Left cardiac atrium (tissue), 4 donors: ENCODE data around the gene OSBPL1A. TPM values are rescaled to one million over a fixed set of nuclear protein-coding genes. Genes with fewer than 3 reads are reported as not detected.

Experiments used
- ATAC-seq, 2 donors: fragments of 200-7000 bp; cut with Tn5 transposase; one replicate each; pipeline ENCODE4 v1.9.1; 2020; ENCODE audit warnings: mild to moderate bottlenecking in 2 of 2, moderate library complexity in 2 of 2
- DNase-seq: peaks from one replicate; pipeline ENCODE4 v3.0.0-alpha.2; 2020
- intact Hi-C, 2 donors: fragments of 100-400 bp; cut with DNase I; formaldehyde crosslinking; loops; one replicate each; pipeline versions ENCODE4 v1.14.1 to v1.15.1; 2022 to 2023
- microRNA-seq, 2 donors: library from miRNA; unstranded; fragments of <30 nt; microRNA quantifications; one replicate each; pipeline ENCODE4 v1.2.0, GENCODE V29; 2020
- total RNA-seq, 2 donors: library from RNA; stranded (reverse); fragmentation: NEBNext Ultra II Directional; extraction: Animal tissue kit (Norgen Biotek cat#: 25700); gene quantifications; one replicate each; pipeline ENCODE4 v1.2.1, GENCODE V29; 2021
- donor health status: DM: no; HTN: yes; CAD: no.
- donor health status: DM: no; HTN: yes; CAD: no; lungs with severe emphysema.
- donor health status: DM: yes; HTN: yes; CAD: no.
- donor health status: Dilated cardiomyopathy.

Gene OSBPL1A
- total RNA-seq, 2 donors from 2014 or later, result 68.8 to 74.4 TPM

DNA sequence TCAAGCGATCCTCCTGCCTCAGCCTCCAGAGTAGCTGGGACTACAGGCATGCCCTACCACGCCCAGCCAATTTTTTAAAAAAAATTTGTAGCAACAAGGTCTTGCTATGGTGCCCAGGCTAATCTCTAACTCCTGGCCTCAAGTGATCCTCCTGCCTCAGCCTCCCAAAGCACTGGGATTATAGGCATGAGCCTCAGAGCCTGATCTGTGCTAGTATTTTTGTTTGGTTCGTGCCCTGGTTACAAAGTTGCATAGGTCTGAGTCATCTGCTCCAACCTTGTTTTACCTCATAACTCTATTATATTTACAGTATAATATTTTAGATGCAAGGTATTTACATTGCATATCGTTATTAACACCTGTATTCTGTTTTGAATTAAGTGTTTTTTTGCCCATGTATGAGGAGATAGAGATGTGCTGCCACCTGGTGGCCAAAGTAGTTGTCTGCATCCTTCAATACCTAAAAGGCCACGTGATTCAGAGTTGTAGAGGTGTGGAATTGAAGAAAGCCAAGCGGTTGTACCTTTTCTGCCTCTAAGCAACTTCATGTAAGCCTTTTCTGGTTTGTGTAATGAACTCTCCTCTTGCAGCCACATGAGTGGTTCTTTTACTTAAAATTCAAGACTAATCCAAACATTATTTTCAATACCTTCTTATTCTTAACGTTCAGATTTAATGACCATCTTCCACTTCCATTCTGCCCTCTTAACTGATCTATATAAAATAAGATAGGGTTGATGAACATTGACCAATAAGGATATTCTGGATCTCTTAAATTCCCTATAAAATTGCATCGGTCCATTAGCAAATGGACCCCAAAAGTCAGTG lies 278.7 kb downstream of the OSBPL1A start:
- intact Hi-C loops, result loop anchor here (10.0 kb wide), 6 partner anchors 104 to 494 kb away; partner anchors contain the start of gene TTC39C (in 1 of the 2)
- peak; percentile 70 to 75 for ATAC-seq
- DNase-seq, result peak; percentile 71

DNA sequence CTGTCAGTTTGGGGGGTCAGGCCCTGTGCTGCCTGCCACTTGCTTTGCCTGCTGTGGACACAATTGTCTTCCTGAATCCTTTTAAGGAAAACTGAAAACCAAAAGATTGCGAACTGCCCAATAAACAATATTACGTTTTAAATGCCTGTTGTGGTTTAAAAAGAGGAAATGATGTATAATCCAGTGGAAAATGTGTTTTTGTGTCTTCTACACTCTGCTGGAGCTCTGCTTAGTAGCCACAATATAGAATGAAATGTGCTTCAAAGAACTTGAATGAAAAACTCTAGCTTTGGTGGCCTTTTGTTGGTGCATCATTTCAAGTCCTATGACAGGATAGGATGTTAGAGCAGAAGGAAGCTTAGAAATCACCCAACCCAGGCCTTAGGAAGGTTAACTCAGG lies 282.0 kb downstream of the OSBPL1A start:
- no peak for DNase-seq
- intact Hi-C loops, result loop anchor here (10.0 kb wide), 6 partner anchors 101 to 491 kb away; partner anchors contain the start of gene TTC39C (in 1 of the 2)
- no peak for ATAC-seq

- ATAC-seq, result no peak
- no peak for DNase-seq
- intact Hi-C loops, result loop anchor here (5.0 to 10.0 kb wide), 7 partner anchors 100 to 490 kb away; partner anchors contain the start of gene TTC39C (in 1 of the 2)
Measured at GRCh38 chr18:24114924-24115549, 282.6 kb downstream of the OSBPL1A start.

DNA sequence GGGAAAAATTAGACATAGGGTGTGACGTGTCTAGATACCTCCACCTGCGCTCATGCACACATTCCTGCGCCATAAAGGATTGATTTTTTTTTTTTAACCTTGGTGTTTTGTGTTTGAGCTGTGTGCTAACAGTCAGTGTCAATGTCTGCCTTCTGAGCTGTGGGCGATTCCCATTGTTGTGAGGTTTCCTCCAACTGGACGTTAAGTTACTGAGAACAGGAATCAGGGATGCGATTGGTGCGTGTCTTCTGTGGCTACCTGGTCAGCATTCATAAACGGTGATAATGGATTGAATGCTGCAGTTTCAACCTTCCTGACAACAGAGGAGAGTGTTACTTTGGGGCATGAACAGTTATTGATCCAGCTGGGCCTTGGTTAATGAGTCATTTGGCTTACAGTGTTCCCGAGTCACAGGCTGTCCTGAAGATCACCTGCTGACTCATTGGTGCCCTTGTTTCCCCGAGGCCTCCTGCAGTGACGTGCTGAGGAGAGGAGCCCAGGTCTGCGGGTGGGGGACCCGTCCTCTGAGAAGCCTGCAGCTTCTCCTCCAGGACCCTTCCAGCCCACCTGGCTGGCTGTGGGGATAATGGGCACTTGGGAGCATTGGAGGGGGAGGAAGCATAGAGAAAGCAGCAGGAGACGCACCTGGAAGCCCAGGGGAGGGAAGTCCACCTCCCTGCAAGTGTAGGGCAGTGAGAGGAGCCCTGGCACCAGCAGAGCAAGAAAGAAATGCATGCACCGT lies 284.6 kb downstream of the OSBPL1A start:
- no peak for DNase-seq
- intact Hi-C loops, result loop anchor here (5.0 to 10.0 kb wide), 7 partner anchors 98 to 488 kb away; partner anchors contain the start of gene TTC39C (in 1 of the 2)
- peak in 1 of 2 donors; percentile 33 for ATAC-seq

DNA sequence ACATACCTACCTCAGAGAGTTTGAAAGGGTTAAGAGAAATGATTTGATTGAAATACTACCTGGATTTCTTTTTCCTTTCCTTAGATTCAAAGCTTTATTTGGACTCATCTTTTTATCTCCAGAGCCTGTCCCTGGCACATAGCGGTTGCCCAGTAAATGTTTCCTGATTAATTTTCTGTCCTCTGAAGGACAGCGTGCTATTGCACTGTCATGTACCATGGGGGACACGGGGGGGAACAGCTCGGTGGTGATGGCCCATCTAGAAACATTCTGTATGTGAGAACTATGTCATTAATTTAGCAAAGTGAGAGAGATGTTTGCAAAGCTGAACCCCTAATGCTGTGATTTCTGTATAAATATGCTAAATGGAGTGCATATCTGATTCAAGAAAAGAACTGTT lies 285.2 kb downstream of the OSBPL1A start:
- intact Hi-C loops, result loop anchor here (5.0 to 10.0 kb wide), 7 partner anchors 98 to 488 kb away; partner anchors contain the start of gene TTC39C (in 1 of the 2)
- DNase-seq, result no peak
- no peak for ATAC-seq

Small RNA genes lying within 50 kb of the gene (microRNA-seq; reads per million reads assigned to microRNA genes)
- 1.4 to 1.6 reads per million in 2 donors for gene MIR320C2

Other genes with a start within 250 kb of the OSBPL1A start
- gene IMPACT, start 28.8 kb upstream of the OSBPL1A start, total RNA-seq, result 10 to 100 TPM; 18.9 to 20.8 TPM
- not detected for gene HRH4, start 62.8 kb upstream of the OSBPL1A start, total RNA-seq